Measurements from ENCODE around the gene TMEM272. TPM values are rescaled to one million over a fixed set of nuclear protein-coding genes. Genes with fewer than 3 reads are reported as not detected.

Gene TMEM272
- total and polyA plus RNA-seq, 2 experiments from 2014 or later, result 0.11 to 0.76 TPM

GRCh38 chr13:51769455-51770127 is 75.4 kb downstream of the TMEM272 start (continued):
- TF ChIP-seq ZNF462 (CRISPR knock-in tag; IDR thresholded peaks at IDR 0.05) (no peak), NANOG (IDR thresholded peaks at IDR 0.05; ENCODE audit: borderline replicate concordance) (no peak)

- Histone ChIP-seq H3K4me1 (ENCODE audit: insufficient read depth) (peaks cover 19% of the 10 kb centered on the region), H3K9me2 (ENCODE audit: insufficient read depth) (no peaks in the 10 kb centered on the region), H3F3A (replicated peaks; ENCODE audit: low read depth) (0 out of 2 replicates have a peak, but pooled peaks cover 4% of the 10 kb centered on the region), H3K4me3 (no peak overlapping the region), H3K27me3 (ENCODE audit: insufficient read depth) (no peaks in the 10 kb centered on the region), H3K27ac (ENCODE audit: low read depth) (no peak overlapping the region; the same call in 1 of the 2 replicates), H3K36me3 (ENCODE audit: insufficient read depth) (0 out of 2 replicates have a peak, but pooled peaks cover 3% of the 10 kb centered on the region), H3K79me2 (replicated peaks; ENCODE audit: insufficient read depth) (no peaks in the 10 kb centered on the region), H4K20me1 (replicated peaks; ENCODE audit: insufficient read depth) (no peaks in the 10 kb centered on the region), H2AFZ (no peak overlapping the region), H3K4me2 (peak overlapping the region; percentile 51; the same call in 1 of the 2 replicates)
- ATAC-seq, result peak; percentile 22
- DNase-seq (ENCODE audit: low spot score), result no peak
- no peak overlapping the region for H3K27ac Mint-ChIP-seq
- H3K36me3 Mint-ChIP-seq (ENCODE audit: low read depth), result no peaks in the 10 kb centered on the region; the same call in 2 of the 3 replicates
- H3K4me1 Mint-ChIP-seq, result peaks cover 36% of the 10 kb centered on the region
- peaks cover 23% of the 10 kb centered on the region for H3K27me3 Mint-ChIP-seq (ENCODE audit: insufficient read depth, low read depth, poor library complexity)
- no peak overlapping the region for H3K4me3 Mint-ChIP-seq
- H3K9me3 Mint-ChIP-seq, result no peaks in the 10 kb centered on the region
- TF ChIP-seq NANOG (IDR thresholded peaks at IDR 0.05; ENCODE audit: borderline replicate concordance) (no peak), STAT1 (IDR thresholded peaks at IDR 0.05; ENCODE audit: unreplicated experiment) (no peak), POLR2AphosphoS5 (IDR thresholded peaks at IDR 0.05; ENCODE audit: low read depth) (no peak), CREB1 (CRISPR knock-in tag; IDR thresholded peaks at IDR 0.05; ENCODE audit: low read depth) (no peak), EZH2 (IDR thresholded peaks at IDR 0.05; ENCODE audit: low read depth, unreplicated experiment) (no peak), ZNF331 (CRISPR knock-in tag; IDR thresholded peaks at IDR 0.05; ENCODE audit: low read depth) (no peak), JUNB (IDR thresholded peaks at IDR 0.05; ENCODE audit: unreplicated experiment) (no peak), REST (IDR thresholded peaks at IDR 0.05; ENCODE audit: unreplicated experiment) (no peak), EZH2phosphoT487 (IDR thresholded peaks at IDR 0.05; ENCODE audit: unreplicated experiment) (no peak)
- TF ChIP-seq, protein P1, sequence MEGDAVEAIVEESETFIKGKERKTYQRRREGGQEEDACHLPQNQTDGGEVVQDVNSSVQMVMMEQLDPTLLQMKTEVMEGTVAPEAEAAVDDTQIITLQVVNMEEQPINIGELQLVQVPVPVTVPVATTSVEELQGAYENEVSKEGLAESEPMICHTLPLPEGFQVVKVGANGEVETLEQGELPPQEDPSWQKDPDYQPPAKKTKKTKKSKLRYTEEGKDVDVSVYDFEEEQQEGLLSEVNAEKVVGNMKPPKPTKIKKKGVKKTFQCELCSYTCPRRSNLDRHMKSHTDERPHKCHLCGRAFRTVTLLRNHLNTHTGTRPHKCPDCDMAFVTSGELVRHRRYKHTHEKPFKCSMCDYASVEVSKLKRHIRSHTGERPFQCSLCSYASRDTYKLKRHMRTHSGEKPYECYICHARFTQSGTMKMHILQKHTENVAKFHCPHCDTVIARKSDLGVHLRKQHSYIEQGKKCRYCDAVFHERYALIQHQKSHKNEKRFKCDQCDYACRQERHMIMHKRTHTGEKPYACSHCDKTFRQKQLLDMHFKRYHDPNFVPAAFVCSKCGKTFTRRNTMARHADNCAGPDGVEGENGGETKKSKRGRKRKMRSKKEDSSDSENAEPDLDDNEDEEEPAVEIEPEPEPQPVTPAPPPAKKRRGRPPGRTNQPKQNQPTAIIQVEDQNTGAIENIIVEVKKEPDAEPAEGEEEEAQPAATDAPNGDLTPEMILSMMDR (conservative IDR thresholded peaks at IDR 0.05; ENCODE audit: low read depth in 2 of 2), result no peak
Measured at GRCh38 chr13:51768976-51769375, 76.0 kb downstream of the TMEM272 start.

Measured in GM23338 (cell line).